SK-MEL-5 (cell line): ENCODE data around the gene CADM2. TPM values are rescaled to one million over a fixed set of nuclear protein-coding genes. Genes with fewer than 3 reads are reported as not detected.
"Not testable (repeated sequence)": the region's sequence is repeated elsewhere in the genome, so short reads cannot be mapped to it uniquely, and the experiment has no call there.

Experiments
- DNase-seq: peaks from one replicate; pipeline ENCODE4 v3.0.0-alpha.2; 2016; ENCODE audit warnings: low read depth, low spot score
- in situ Hi-C: cut with HindIII; loops from 2 replicates; pipeline ENCODE4 v1.10.0; 2016; ENCODE audit warnings: low sequenced_read_pairs, high pct_unique_total_duplicates, low pct_unique_long_range_greater_than_20kb
- polyA plus RNA-seq, 2 experiments: library from polyadenylated mRNA; depleted of rRNA; stranded (reverse); fragments of >200 nt; gene quantifications; 2 replicates each; pipeline ENCODE4 v1.2.3, GENCODE V29; 2015
- total RNA-seq: library from RNA; depleted of rRNA; stranded (reverse); fragments of >200 nt; shearing (Covaris generic); gene quantifications from 2 replicates; pipeline ENCODE4 v1.2.3, GENCODE V29; 2014; rRNA removed

The CADM2 gene
- not detected in 2 replicates for total RNA-seq
- not detected in 2 replicates for polyA plus RNA-seq (2015; cell fraction: cytosol; rRNA removed)
- 3.4 TPM in 1 of 2 replicates, not detected in the other for polyA plus RNA-seq (2015; cell fraction: nucleus; rRNA removed)

DNA sequence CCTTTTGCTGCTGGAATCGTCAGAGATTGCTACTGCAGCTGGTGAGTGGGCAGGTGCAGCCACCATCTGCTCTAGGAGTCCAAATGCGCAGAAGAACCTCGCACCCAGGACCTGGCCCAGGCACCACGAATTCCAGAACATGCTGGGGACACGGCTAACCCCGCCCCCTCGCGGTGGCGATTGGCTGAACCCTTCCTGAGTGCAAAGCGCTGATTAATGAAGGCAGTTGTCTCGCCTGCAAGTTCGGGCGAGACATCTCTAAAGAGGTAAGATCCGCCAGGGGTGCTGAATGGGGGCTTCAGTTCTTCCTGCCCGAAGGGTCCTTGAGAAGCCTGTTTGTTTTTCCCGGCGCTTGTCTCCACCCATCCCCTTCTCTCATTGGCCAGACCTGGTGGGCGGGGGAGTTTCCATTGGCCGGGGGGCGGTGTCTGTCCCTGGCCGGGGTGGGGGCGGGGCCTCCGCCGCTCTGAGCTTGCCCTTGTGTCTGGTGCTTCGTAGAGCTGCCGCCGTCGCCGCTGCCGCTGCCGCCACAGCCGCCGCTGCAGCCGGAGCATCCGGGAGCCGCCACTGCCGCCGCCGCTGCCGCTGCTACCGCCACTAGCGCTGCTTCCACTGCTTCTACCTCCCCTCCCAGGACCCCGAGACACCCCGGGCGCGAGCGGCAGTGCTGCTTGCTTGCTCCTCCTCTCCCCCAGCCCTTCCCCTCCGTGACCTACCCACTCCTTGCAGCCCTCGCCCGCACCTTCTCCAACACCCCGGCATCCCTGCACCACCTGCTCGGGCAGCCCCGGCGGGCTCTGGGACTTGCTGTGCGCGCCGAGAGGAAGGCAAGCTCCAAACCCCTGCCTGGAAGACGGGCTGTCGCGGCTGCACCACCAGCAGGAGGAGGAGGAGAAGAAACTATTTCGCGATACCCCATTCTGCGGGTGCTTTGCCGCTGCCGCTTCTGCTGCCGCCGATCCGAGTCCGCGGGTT is at the start of gene CADM2:
TSS of gene CADM2 (plus strand) at position 495 of the 975 bp plus-strand sequence.
- in situ Hi-C loops = no loop called here

DNA sequence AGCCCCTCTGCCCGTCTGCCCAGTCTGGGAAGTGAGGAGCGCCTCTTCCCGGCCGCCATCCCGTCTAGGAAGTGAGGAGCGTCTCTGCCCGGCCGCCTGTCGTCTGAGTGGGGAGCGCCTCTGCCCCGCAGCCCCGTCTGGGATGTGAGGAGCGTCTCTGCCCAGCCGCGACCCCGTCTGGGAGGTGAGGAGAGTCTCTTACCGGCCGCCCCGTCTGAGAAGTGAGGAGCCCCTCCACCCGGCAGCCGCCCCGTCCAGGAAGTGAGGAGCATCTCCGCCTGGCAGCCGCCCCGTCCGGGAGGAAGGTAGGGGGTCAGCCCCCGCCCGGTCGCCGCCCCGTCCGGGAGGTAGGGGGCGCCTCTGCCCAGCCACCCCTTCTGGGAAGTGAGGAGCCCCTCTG is 40.2 kb upstream of the CADM2 start:
- DNase-seq, in situ Hi-C loops: not testable (repeated sequence)

More for the DNA sequence above, at the start of gene CADM2:
- peak; percentile 89 for DNase-seq

DNA sequence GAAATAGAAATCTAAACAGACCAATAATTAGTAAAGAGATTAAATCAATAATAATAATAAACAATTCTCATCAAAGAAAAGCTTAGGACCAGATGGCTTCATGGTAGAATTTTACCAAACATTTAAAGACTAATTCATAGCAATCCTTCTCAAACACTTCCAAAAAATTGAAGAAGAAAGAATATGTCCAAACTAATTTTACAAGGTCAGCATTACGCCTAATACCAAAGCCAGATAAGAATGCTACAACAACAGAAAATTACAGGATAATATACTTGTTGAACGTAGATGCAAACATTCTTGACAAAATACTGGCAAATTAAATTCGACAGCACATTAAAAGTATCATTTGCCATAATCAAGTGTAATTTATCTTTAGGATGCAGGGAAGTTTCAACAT is 36.1 kb upstream of the CADM2 start:
- in situ Hi-C loops = no loop called here
- DNase-seq = no peak

DNA sequence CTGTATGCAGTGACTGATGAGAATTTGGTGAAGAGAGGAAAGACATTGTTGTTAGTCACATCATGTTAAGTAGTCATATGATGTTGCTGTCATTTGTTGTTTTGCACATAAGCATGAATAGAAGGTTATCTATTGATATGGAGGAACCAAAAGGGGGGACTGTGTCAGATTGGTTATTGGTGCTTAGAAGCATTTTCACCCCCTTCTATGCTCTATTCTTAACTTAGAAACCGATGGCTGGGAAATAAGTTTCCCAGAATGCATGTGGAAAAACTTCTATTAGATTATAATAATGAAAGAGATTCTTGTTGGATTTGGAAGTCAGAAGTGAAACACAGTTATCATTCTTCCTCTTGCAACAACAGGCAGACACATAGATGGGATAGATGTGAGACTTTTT is 33.2 kb upstream of the CADM2 start:
- DNase-seq = peak; percentile 7
- in situ Hi-C loops = no loop called here

DNA sequence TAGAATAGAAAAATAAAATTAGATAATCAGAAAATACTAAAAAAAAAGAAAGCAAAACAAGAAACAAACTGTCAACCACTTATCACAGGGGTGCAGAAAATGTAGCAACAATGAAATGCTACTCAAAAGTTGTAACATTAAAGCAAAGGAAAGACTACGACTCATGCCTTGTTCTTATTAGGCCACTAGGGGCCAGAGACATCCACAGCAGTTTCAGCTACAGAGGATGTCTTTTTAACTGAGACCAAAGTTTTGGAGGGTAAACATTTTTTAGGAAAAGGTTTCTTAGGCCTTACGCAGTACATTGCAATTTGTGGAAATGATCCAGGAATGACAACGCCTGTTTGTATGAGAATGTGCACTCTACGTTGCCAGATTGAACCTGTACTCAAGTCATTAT is 15.4 kb upstream of the CADM2 start:
- peak; percentile 17 for DNase-seq
- in situ Hi-C loops = no loop called here

DNA sequence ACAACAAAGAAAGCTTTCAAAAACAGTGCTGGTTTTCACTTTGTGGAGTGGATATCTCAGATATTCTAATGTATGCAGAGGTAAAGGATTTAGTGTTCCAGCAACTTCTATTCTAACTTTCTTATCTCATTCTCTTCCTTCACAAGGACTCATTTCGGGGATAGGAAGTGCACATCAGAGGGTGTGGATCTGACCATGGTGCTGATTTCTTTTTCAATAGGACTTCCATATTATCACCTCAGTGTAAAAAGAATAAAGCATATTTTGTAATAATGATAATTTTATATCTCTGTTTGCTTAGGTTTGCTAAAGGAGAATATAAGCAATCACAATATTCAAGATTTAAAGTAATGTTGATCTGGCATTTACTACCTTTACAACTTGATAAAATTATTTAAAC is 12.5 kb upstream of the CADM2 start:
- in situ Hi-C loops = no loop called here
- DNase-seq = no peak

DNA sequence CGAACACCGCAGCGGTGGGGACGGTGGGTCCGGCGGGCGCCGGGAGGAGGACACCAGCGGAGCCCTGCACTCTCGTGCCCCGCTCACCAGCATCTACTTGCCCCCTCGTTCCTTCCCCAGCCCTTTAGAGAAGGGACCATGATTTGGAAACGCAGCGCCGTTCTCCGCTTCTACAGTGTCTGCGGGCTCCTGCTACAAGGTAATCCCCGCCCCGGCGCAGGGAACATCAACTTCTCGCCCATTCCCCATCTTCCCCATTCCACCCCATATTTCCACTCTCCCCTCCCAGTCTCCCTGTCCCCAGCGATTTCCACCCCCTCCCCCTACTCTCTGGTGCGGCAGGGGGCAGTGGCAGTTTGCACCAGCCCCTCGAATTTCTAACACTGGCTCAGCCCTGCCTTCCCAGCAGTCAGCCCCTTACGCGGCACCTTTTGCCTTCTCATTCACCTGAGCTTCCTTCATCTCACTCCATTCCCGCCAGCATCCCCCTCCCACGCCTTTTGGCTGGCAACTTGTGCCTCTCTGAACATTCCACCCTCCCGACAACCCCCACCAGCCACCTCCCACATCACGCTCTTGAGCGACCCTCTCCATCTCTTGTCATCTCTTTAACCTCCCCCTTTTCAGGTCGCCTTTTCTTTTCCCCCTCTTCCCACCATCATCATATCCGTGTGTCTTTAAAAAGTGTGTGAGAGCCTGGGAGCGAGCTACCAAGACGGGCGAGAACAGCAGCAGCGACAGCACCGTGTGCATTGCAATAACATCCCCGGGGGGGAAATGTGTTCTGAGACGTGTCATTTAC is 882 bp downstream of the CADM2 start:
- DNase-seq = no peak
- in situ Hi-C loops = no loop called here

DNA sequence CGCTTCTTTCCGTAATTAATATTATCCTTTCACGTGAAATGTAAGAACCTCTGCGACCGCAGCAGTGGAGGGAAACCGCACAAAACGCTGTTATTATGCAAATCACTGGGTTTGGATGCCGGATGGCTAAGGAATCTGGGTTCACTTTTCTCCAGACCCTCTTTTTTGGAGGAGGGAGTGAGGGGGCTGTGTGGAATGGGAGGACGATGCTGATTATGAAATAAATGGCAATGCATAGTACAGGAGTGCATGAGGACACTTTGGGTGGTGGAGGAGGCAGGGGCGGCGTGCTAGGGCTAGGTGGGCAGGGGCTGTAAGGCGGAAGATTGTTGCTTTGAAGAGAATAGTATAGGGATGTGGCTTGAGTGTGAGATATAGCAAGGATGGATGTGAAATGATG is 1.8 kb downstream of the CADM2 start:
- no peak for DNase-seq
- in situ Hi-C loops = no loop called here

DNA sequence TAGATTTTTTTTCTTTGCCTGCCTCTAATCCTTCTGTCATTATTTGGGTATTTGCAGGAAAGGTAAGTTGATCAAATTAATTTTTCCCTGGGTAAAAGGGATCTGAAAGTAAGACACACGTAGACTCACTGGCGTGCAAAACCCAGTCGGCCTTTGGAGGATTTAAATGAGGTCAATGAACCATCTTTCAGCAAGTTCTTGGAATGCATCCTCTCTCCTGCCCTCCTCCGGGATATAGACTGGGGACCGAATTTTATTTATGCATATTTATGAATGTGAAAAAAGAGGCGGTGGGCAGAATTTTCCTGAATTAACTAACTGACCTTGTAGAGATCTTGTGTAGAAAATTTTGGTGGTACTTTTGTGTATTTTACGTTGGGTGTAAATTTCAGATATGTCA is 2.2 kb downstream of the CADM2 start:
- in situ Hi-C loops = no loop called here
- no peak for DNase-seq

DNA sequence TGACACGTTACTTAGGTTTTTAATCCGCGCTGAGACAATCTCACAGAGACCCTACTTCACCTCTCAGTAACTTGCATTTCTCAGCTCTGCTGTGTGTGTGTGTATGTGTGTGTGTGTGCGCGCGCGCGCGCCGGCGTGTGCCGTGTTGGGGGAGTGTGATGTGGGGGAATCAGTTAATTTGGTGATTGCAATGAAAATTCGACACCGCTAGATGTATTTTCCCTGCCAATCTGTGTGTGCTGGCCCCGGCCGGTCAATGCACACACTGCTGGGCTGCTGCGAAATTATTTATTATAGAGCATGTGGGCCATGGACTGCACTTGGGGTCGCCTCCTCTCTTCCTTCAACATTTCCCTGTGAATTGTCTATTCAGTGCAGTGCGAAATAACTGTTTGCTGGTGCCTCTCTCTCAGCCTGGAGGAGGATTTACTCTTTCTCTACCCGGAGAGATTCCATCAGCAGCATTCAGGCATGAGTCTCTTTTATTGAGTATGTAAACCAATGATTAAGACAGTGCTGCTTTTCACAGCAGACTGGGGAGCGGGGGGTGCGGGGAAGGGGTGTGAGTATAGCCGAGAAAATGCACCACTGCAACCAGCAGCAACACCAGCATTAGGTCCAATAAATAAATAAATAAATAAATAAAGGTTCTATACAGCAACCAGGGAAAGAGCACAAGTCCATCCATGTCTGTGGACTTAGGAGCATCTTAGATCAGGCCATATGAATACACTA is 2.9 kb downstream of the CADM2 start:
- in situ Hi-C loops = no loop called here
- DNase-seq = no peak

DNA sequence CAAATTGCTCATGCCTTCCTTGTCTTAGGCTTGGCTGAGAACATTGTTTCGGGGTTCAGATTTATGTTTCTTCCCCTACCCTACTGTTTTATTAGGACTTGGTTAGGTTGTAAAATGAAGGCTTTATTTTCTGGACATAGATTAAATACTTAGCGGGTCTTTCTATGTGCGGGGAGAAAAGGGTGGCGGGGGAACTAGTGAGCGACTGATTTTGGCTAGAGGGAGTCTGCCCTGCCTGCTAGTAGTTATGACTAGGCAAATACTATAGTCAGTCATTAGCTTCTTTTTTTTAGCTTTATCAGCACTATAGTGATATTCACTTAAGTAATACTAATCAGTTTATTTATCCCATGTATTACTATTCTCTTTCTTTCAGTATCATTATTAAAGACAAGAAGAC is 3.6 kb downstream of the CADM2 start:
- no peak for DNase-seq
- in situ Hi-C loops = no loop called here

DNA sequence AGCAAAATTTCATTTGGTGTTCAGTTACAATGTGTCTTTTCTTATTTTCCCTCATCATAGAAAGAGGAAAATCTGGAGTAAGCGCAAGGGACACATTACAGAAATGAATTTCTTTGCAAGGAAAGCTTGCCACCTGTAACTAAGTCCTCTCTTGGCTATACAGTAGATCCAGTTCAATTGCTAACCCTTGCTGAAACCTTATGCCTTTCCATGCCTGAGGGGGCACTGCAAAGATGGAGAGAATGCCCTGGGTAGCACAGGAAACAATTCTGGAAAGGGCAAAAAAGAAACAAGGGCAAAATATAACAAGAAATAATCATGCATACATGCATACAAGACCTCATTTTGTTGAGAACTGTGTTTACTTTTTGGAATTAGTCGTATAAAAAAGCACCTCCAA is 4.3 kb downstream of the CADM2 start:
- in situ Hi-C loops = no loop called here
- DNase-seq = no peak

DNA sequence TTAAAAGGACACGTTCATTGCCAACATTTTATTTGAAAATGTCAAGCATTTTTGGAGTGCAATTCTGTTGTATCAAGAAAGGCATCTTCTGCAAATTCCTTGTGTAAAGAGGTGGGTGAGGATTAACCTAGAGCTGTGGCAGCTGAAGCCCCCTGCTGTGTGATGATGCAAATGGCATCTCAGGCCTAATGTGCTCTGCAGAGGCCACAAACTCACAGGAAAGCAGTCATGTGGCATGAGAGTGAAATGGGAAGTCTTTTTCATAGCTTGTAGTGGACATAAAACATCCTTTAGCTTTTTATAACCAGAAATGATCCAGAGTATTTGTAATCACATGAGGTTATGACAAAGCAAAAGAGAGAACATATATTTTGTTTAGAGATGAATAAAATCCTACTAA is 6.4 kb downstream of the CADM2 start:
- in situ Hi-C loops = no loop called here
- peak; percentile 56 for DNase-seq

DNA sequence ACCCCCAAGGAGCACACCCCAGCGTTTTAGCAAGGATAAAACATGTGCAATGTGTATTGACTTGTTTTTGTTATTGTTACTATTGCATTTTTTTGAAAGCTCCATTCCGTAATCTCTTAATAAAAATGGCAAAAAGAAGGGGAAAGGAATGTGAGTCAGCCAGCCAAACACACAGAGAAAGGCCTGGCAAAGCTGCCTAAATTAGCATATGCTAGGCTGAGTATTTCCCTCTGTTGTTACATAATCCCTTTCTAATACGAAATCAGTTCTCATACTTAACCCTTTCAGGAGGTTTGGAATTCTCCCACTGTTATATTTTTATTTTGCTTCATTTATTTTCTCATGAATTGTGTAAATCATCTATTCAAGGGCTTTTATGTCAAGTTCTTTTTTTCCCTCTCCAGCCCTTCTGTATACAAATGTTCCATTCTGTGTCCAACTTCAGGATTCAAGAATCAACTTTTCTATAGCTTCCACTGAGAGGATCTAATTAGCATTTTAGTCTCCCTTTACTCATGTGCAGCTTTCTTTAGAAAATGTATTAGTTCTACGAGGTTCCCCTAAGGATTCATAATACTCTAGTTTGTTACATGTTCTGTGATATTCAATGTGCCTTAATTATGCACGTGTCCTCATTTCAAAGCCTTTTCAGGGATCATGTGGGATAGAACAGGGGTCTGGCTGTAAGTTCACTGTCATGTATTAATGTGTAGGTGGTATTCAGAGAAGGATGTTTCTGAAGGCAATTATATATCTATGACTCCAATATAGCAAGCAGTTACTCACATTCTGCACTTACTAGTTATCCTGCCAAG is 9.2 kb downstream of the CADM2 start:
- in situ Hi-C loops = no loop called here
- no peak for DNase-seq

DNA sequence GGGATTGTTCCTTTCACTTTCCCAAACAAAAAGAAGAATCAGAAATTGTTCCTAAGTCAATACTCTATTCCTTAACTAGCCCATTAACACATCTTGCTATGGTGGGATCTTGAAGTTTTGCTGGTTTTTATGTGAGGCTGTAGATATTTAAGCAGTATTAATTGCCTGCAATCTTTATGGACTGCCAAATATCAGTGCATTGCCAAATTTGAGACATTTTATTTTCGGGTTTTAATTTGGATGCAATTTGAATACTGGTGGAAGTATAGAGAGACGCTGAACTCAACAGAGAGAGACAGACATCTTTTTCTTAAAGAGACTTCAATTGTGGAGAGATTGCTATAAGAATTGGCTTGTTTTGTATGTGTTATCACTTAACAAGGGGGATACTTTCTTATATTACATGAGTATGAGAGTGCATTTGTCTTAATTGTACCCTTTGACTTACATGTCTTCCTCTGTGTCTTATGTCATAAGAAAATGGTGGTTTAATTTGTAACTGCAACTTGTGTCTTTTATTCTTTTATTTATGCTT is 10.0 kb downstream of the CADM2 start:
- no peak for DNase-seq
- in situ Hi-C loops = no loop called here

DNA sequence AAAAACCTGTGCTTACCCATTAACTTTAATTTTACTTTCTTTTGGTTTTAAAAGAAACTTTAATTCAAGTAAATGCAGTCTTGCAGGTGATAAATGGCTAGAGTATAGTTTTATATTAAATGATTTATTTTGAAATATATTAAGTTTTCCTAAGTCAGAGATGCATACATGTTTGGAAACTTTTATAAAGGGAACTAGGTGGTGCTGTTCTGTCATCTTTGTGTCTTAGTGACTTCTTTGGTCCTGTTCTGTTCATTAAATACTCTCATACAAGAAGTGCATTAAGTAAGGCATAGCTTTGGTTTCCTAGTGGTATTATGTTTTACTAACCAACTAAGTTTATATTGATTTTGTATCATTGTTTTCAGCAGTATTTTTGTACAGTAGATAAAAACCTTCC is 15.6 kb downstream of the CADM2 start:
- peak; percentile 17 for DNase-seq
- in situ Hi-C loops = no loop called here

DNA sequence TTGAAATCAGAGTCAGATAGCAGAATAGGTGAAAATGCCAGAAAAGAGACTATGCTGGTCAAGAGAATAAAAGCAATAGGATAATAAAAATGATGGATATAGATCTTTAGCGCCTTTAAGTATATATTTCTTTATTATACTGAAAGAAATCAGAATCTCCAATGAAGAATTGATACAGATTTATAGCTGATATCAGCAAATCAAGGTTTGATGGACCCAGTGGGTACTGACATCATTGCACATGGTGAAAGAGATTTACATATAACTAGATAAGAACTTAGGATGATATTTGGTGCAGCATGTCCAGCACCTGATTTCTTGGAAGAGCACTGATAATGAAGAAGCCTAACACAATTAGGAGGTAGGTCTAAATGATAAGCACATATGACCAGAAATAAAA is 18.2 kb downstream of the CADM2 start:
- DNase-seq = no peak
- in situ Hi-C loops = no loop called here
